ENCODE data around the gene ACKR3.

Gene ACKR3

DNA sequence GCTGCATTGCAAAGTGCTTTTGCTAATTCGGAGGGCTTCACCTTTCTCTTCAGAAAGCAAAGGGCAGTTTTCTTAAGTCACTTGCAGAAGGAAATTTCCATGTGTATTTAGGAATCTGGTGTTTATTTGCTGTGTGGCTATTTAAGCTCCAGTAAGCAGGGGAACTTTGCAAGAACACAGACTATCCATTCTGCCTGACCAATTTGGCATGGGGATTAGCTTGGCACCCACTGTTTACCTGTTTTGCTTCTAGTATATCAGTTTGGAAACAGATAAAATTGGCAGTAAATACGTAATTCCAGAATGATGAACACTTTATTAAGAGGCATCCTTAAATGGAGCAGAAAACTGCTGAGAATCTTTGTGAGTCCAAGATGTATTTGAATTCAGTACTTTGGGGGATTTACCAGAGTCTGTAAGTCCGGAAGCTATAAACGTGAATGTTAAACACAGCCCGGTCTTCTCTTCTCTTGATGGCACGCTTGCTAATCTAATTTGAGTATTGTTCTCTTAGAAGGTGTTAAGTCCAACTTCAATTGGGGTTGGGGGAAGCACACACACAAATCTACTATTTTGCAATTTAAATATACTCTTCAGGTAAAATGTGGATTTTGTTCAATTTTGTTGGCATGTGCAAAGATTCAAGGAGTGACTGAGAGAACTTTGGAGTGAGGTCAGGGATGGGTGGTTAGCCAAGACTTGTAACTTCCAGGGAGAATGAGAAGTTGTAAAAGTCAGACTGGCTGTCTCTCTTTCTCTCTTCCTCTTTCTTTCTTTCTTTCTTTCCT, 650 bp downstream of the ACKR3 start:
- no peak for DNase-seq (ENCODE audit: low read depth)

GRCh38 chr2:236571145-236571544, 1.5 kb downstream of the ACKR3 start:
- no peak for DNase-seq (ENCODE audit: low read depth)

GRCh38 chr2:236572482-236572881, 2.9 kb downstream of the ACKR3 start:
- no peak for DNase-seq (ENCODE audit: low read depth)

DNA sequence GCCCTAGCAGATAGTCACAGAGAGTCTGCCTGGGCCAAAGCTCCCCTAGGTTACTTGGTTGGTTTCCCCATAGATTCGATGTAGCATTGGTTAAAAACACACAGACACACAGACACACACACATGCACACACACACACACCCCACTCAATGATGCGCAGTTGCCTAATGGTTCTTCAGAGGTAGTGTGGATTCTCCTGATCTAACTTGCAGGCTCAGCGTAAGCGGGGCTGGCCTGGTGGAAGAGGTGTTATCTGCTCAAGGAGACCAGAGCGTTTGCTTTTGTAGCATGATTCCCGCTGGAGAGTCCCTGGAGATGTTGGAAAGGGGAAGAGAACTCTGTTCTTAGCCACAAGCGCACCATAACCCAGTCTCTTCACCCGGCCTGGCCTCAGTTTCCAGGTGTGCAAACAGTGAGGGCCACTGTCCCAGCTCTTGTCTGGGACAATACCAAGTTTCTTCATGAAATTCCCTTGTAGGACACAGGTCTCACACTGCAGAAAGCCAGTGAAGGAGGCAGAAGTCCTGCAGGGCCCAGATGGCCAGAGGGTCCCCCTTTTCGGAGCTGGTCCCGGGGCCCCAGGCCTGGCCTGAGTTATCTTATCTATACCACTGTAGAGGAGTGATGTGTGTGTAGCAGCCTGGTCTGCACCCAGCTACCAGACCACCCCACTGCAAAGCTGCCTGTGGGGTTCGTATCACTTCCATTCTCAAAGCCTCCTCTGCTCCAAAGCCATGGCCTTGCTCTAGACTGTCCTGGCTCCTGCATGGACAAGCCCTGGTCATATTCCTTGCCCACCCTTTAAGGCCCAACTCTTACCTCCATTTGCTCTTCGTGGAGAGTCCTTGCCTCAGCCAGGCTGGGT, 3.7 kb downstream of the ACKR3 start:
- no peak for DNase-seq (ENCODE audit: low read depth)

- no peak for DNase-seq (ENCODE audit: low read depth)
Measured at GRCh38 chr2:236574000-236574399, 4.4 kb downstream of the ACKR3 start.

- no peak for DNase-seq (ENCODE audit: low read depth)
Measured at GRCh38 chr2:236574424-236575145, 5.0 kb downstream of the ACKR3 start.

DNA sequence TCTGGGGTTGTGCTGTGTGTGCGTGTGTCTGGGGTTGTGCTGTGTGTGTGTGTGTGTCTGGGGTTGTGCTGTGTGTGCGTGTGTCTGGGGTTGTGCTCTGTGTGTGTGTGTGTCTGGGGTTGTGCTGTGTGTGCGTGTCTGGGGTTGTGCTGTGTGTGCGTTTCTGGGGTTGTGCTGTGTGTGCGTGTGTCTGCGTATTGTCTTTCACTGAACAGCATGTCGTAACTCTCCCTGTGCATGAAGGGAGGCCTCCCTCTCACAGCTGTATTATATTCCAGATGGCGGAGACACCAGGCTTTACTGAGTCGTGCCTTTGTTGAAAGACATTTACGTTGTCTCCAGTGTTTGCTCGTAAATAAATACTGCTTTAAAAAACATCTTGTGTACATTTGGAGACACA, 5.9 kb downstream of the ACKR3 start:
- DNase-seq (ENCODE audit: low read depth), result no peak

DNA sequence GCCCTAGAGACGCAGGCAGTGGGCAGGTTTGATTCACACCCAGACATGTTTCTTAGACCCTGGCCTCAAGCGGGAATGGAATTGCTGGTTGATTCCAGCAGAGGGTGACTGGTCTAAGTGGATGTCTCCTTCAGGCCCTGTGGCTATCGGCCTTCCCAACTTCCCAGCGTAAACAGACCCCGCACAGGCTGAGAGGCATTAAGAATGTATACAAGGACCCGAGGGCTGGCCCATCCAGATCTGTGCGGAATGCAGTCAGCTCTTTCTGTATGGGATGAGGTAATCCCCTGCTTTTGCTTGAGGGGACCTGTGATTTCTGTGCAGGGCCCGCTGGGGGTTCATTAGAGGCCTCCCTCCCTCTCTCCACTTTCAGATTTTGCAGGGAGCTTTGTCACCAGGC, 6.5 kb downstream of the ACKR3 start:
- no peak for DNase-seq (ENCODE audit: low read depth)

GRCh38 chr2:236576953-236577352, 7.3 kb downstream of the ACKR3 start:
- DNase-seq (ENCODE audit: low read depth), result no peak

- no peak for DNase-seq (ENCODE audit: low read depth)
Measured at GRCh38 chr2:236577481-236578410, 8.1 kb downstream of the ACKR3 start.

DNA sequence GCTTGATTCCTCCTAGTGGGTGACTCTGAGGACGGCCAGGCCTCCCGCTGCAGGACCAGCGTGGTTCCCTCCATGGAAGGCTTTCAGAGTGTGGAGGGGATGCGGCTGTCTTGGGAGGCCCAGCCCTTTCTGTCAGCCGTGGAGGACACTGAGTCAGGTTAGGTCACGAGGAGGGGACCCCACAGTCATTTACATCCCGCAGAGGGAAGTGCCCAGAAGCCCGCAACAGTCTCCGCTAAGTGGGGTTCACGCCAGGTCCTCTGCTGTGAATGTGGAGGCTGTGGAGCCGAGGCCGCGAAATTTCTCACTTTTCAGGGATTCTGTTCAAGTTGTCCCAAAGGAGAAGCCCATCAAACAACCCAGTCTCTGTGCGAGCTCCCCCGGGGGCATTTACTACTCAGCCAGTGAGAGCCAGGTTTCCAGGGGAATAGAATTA, 8.8 kb downstream of the ACKR3 start:
- DNase-seq (ENCODE audit: low read depth), result no peak

- DNase-seq (ENCODE audit: low read depth), result no peak
Measured at GRCh38 chr2:236579048-236579745, 9.6 kb downstream of the ACKR3 start.

DNA sequence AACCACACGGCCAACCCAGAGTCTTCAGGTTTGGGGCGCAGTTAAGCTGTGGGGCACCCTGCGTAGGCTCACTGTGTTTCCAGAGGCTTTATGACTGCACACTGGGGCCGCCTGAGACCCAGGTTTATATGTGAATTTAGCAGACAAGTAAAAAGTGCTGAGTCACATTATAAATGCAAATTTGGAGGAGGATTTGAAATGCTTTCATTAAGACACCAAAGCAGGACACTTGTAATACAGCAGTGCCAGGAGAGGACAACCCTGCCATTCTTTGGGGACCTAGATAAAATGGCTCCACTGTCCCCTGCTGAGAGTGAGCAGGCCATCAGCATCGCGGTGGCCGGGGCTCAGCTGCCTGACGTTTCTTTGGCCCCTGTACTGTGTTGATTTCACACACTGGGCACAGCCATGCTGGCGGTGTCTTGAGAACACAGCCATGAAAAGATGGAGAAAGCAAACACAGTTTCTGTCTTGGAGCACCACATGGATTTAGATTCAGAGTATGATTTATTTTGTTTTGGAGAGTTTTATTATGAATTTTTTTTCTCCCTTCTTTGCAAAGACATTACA, 10.2 kb downstream of the ACKR3 start:
- no peak for DNase-seq (ENCODE audit: low read depth)

- DNase-seq (ENCODE audit: low read depth), result no peak
Measured at GRCh38 chr2:236580746-236581355, 11.2 kb downstream of the ACKR3 start.

DNA sequence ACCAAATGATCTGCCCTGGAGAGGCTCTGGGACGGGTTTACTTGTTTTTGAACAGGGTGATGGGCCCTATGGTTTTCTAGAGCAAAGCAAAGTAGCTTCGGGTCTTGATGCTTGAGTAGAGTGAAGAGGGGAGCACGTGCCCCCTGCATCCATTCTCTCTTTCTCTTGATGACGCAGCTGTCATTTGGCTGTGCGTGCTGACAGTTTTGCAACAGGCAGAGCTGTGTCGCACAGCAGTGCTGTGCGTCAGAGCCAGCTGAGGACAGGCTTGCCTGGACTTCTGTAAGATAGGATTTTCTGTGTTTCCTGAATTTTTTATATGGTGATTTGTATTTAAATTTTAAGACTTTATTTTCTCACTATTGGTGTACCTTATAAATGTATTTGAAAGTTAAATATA, 11.9 kb downstream of the ACKR3 start:
- no peak for DNase-seq (ENCODE audit: low read depth)

DNA sequence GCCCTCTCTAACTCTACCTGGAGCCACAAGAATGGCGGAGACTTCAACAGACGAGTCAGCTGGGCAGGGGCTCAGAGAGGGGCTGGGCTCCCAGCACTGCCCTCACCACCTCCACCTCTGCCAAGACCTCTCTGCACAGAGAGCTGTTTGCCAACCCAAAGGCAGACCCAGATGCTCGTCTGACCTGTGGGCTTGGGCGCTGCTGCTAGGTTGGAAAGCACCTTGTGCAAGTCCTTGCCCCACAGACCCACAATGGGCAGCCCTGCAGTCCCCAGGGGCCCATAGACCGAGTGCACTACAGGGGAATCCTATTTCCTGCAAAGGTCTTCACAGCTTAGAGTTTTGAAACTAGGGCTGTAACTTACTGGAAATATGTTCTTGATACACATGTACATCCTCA, 13.3 kb downstream of the ACKR3 start:
- DNase-seq (ENCODE audit: low read depth), result no peak

DNA sequence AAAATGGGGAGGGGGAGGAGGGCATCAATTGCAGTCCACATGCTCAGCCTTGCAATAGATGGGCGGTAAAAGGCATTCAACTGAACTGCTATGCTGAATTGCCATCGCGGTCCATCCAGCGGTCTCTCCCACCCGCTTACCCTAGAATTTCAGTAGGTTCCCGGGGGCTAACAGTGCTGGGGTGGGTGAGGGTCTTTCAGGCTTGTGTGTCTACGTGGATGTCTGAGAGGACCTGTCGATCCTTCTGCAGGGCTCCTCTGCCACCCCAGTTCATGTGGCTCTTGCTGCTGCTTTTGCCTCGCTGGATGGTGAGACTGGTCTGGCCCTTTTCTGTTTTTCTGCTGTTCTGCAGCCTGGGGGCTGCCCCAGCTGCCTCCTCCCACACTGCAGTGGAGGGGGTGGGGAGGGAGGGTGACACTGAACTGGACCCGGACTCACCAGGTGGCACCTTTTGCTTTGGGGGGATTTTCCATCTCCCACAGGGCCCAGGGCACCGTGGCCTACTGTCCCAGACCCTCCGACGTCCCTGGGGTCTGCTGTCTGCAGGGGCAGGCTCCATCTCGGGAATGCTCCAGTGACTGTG, 14.1 kb downstream of the ACKR3 start:
- DNase-seq (ENCODE audit: low read depth), result no peak

DNA sequence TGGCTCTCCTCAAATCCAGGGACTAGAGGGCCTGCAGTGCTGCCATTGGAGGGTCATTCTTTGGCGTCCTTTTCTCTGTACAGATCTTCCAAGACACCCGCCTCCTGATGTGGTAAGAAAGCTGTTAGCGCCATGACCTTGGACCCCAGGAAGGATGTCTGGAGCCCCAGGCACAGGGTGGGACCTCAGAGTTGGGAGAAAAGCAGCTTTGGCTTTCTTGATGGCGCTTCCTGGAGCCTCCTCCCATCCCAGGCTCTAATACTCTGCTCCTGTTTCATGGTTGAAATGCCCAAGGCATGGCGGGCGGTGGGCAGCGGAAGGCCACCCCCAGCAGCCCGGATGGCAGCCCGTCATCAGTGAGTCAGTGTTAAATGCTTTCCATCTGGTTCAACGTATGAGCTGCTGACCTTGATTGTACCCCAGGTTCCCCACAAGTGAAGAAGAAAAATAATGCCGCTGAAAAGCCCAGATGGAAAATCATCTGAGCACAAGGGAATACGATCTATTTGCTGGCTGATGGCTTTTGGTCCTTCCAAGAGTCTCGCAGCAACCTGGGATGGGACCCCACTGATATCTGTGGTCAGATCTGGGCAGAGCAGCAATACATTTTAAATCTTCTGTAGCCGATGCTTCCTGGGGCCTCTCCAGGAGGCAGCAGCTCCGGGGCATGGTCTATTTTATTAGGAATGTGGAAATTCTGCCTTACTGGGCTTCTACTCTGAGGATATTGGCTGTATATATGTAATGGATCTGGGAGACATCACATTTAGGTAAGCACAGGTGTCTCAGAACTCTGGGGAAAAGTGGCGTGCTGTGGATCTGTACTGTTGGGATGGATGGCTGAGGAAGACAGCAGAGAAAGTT, 15.1 kb downstream of the ACKR3 start:
- DNase-seq (ENCODE audit: low read depth), result no peak

DNA sequence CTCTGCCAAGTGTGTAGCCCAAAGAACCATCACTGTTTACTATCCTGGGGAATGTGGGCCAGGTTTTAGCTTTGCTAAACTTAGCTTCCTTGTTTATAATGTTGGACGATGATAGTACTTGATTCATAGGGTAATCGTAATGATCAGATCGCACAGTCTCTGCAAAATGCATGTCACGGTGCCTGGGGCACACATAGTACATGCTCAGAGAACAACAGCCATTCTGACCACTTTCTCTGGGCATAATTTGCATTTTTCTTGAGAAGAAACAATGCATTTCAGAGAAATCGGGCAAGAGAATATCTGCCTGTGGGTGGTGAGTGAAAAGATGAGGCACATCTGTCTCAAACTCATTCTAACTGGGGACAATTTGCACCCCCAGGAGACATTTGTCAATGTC, 16.3 kb downstream of the ACKR3 start:
- DNase-seq (ENCODE audit: low read depth), result no peak

Data from fibroblast of the conjunctiva (primary cell).